IPS-NIHi7 (cell line): ENCODE measurements around the gene NES.

Experiments used
- DNase-seq: peaks from one replicate; pipeline ENCODE4 v3.0.0; 2012; ENCODE audit warnings: mixed read lengths; ENCODE audit errors: extremely low spot score

The NES gene, protein sequence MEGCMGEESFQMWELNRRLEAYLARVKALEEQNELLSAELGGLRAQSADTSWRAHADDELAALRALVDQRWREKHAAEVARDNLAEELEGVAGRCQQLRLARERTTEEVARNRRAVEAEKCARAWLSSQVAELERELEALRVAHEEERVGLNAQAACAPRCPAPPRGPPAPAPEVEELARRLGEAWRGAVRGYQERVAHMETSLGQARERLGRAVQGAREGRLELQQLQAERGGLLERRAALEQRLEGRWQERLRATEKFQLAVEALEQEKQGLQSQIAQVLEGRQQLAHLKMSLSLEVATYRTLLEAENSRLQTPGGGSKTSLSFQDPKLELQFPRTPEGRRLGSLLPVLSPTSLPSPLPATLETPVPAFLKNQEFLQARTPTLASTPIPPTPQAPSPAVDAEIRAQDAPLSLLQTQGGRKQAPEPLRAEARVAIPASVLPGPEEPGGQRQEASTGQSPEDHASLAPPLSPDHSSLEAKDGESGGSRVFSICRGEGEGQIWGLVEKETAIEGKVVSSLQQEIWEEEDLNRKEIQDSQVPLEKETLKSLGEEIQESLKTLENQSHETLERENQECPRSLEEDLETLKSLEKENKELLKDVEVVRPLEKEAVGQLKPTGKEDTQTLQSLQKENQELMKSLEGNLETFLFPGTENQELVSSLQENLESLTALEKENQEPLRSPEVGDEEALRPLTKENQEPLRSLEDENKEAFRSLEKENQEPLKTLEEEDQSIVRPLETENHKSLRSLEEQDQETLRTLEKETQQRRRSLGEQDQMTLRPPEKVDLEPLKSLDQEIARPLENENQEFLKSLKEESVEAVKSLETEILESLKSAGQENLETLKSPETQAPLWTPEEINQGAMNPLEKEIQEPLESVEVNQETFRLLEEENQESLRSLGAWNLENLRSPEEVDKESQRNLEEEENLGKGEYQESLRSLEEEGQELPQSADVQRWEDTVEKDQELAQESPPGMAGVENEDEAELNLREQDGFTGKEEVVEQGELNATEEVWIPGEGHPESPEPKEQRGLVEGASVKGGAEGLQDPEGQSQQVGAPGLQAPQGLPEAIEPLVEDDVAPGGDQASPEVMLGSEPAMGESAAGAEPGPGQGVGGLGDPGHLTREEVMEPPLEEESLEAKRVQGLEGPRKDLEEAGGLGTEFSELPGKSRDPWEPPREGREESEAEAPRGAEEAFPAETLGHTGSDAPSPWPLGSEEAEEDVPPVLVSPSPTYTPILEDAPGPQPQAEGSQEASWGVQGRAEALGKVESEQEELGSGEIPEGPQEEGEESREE (N-terminal part only)

DNA sequence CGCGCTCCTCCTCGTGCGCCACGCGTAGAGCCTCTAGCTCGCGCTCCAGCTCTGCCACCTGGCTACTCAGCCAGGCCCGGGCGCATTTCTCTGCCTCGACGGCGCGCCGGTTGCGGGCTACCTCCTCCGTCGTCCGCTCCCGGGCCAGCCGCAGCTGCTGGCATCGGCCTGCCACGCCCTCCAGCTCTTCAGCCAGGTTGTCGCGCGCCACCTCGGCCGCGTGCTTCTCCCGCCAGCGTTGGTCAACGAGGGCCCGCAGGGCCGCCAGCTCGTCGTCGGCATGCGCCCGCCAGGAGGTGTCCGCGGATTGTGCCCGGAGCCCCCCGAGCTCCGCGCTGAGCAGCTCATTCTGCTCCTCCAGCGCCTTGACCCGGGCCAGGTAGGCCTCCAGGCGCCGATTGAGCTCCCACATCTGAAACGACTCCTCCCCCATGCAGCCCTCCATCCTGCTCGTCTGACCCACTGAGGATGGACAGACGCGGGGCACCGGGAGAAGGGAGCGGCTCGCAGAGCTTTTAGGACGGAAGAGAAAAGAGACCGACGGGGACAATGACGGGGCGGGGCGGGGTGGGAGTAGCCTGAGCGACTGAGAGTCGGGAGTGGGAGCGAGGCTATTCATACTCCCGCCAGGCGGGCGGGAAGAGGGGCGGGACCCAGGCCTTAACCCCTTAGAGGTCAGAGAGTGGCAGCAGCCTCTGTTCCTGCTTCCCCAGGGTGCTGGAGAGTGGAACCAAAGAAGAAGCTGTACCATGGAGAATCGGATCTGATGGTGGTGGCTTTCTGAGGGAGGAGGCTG, at the start of gene NES:
Gene NES (minus strand): TSS at position 588 of the 796 bp plus-strand sequence. CDS start 143 bp downstream, at position 445.
- DNase-seq, result peak; percentile 78

DNA sequence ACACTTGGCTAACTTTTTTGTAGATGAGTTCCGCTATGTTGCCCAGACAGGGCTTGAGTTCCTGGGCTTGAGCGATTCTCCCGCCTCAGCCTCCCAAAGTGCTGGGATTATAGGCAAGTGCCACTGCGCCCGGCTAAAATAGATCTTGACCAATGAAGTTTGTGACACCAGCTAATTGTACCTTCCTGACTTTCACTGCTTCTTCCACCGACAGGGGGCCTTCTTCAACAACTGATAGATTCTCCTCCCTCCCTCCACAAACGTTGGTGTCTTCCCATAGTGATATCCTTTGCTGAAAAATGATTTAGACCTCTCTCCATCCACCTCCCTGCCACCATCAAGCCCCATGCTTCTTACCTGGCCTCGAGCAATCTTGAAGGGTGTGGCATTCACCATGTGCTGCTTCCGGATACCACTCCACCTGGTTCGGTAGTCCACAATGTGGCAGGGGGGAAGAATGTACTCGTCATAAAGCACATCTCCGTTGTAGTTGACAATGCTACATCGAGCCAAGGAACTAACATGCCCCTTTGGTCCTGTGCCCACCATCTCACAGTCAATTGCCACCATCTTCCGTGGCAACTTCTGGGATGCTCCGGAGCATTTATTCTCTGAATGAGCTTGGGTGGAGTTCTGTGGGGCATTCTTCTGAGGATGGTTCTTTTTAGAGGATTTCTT, 49.5 kb upstream of the NES start:
- DNase-seq, result peak; percentile 67

DNA sequence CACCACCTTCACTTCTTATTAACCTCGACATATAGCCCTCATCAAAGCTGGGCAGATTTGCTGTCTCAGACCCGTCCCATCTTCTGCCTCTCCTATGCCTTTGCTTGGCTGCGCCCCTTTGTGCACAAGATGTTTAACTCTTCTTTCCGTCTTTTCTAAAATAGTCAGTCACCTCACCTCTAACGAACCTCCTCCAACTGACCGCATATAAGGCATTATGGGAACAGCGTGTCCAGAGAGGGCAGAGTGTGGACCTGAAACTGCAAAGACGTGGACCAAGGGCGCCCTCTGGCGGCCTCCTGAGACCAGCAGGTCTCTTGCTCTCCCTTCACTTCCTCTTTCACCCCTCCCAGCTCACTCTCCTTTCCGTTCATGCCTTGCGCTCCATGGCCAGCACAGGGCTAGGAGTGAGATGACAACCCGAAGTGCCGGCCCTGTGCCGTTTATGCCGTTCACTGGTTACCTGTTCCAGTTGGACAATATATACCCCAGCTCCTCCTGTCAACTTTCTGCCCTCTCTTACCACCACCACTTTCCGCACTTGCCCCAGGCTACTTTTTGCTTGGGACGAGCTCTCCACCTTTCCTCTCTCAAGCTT, 48.6 kb upstream of the NES start:
- DNase-seq, result peak; percentile 83

DNA sequence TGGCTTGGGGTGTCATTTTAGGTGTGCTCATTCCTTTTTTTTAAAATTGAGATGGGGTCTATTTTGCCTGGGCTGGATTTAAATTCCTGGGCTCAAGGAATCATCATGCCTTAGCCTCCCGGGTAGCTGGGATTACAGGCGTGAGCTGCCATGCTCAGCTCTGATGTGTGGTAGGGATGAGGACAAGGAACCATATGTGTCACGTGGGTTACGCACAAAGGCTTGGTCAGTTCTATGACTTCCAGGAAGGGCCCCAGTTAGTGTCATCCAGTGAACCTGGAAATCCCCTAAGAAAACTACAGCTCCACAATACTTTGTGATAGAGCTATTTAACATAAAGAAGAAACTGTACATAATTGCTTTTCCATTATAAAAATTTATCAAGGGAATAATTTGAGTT, 44.3 kb upstream of the NES start:
- DNase-seq, result no peak

DNA sequence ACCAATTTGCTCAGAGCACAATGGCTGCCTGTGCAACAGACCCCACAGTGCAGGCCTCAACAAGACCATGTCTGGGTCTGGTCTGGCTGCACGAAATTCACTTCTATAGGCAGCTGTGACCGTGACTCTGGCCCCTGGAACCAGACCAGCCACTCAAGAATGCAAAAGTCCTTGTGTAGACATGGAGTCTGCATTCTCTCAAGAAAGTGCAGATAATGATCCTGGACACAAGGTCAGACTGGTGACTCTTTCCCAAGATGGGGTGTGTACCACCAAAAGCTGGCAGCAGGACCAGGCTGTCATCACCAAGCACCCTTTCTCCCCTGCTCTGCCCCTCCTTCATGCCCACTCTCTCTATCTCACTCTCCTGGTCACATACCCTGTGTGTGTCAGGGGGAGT, 43.9 kb upstream of the NES start:
- DNase-seq, result no peak

DNA sequence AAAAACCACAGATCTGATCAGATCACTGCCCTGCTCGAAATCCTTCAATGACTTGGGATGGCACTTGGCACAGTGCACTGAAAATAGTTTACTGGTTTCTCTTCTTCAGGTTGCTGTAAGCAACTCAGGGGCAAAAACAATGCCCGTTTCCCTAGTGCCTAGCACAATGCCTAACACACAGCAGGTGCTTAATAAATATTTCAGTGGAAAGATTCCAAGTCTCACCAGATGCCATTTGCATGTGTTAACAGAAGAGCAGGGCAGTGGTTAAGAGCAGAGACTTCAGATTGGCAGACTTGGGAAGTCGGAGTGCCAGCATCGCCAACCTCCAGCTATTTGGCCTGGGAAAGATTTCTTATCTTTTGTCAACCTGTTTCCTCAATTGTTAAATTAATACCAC, 40.1 kb upstream of the NES start:
- DNase-seq, result no peak

DNA sequence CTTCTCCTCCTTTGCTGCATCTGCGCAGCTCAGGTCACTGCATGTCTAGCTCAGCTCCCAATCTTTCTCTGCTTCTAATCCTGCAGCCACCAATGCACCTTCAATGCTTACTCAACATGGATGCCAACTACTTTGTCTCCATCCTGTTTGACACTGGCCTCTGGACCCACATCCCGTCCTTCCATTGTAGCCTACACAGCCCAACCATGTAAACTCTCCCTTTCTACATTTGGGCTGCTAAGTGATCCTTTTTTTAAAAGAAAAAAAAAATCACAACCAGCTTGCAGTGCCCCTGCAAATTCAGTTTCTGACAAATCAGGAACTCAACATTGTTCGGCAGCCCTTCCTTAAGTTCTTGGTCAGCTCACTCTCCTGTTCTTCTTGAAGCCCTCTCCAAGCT, 37.6 kb upstream of the NES start:
- DNase-seq, result no peak

DNA sequence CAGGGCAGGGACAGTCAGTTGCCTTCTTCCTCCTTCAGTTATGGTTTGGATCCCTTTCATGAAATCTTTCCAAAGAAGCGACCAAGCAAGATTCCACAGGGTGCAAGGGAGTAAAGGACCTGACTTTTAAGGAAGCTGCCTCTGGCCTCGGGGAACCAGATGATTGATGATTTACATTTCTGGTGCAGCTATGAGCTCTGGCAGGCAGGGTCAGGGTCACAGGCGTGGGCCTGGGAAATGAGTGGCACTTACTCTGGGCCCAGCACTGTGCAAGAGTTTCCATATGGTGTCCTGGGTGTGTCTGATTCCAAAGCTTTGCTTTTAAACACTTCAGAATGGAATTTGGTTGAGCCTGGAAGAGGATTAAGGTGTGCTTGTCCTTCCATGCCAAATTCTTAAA, 35.4 kb upstream of the NES start:
- no peak for DNase-seq

DNA sequence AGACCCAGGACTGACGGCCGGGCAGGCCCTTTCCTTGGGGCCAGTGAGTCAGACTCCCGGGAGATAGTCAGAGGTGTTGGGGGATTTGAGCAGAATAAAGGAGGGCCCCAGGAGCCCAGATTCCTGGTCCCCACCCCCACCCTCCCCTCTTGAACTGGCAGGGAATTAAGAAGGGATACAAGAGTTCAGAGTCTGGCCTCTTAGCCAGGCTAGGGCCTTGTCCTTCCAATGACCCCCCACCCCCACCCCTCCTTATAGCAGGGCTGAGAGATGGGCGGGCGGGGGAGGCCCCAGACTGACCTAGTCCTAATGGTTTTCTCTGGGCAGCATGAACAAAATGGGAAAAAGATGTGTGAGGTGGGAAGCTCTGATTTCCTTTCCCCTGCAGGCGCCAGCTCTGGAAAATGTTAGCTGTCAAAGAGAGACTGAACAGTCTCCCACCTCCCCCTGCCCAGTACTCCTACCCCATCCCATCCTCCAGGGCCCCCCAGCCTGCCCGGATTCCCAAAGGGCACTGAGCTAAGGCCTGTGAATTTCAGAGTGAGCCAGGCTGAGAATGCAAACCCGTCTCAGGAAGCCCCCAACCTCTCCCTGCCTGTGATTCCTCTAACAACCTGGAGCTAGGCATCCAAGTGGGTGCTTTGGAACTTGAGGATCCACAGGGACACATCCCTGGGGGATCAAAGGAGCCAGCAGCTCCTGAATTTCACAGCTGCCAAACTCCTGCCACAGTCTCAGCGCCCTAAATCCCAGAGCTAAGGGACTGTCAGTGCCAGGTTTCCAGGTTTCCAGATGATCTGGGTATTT, 34.0 kb upstream of the NES start:
- peak; percentile 38 for DNase-seq

DNA sequence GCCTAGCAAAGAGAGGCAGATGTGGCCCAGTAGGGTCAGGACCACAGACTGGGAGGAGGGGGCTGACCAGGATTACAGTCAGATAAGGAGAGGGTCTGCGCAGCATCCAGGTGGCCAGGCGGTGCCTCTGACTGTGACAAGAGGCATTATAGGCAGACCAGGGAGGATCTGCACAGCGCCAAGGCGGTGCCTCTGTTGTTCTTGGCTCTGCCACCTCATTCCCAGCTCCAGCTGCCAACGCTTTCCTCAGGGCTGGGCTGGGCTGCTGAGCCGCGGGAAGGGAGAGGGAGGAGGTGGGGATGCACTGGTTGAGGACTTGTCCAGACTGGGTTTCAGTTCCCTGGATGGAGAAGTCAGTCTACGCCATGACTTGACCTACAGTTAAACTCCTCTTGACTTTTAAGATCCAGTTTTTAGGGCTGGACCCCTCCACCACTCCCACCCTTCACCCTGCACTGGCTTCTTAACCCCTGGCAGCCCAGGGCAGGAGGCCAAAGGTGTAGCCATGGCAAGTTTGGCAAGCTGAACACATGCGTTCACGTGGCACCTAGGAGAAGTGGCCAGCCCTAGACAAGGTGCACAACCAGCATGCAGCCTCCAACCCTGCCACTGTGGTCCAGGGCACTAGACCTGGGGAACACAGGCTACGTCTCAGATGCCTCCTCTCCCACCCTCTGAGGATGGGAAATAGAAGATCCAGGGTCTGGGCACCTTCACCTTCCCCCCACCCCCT, 32.7 kb upstream of the NES start:
- no peak for DNase-seq

DNA sequence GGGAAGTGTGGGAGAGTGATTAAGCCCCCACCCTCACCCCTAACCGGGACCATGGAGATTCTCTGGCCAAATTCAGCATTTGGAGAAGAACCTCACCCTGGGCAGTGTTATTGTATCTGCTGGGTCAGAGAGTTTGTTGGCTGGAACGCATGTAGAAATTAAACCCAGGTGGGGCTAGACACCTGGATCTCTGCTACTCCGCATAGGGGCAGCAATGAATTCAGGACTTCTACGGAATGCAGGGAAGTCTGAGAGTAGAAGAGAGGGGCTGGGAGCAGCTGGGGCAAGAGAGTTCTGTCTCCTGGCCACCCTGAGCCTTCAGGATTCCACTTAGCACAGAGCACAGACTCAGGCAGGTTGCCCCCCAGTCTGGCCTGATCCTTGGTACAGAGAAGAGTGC, 31.8 kb upstream of the NES start:
- no peak for DNase-seq

DNA sequence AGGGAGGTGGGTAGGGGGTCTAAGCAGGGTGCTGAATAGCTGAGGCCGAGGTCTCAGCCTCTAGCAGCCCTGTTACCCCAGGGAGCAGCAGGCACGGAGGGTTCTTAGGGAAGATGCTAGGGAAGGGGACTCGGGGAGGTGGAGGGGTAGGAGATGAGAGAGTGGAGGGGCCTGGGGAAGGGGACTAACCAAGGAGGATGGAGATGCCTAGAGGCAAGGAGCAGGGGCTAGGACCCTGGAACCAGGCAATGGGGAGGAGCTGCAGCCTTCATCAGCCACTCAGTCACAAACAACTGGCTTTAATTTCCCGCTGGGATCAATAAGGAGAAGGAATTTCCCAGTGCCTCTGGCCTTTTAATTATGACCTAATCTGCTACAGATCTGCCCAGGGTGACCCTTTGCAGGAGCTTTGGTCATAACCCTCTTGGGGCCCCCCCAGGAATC, 31.0 kb upstream of the NES start:
- DNase-seq, result peak; percentile 76

DNA sequence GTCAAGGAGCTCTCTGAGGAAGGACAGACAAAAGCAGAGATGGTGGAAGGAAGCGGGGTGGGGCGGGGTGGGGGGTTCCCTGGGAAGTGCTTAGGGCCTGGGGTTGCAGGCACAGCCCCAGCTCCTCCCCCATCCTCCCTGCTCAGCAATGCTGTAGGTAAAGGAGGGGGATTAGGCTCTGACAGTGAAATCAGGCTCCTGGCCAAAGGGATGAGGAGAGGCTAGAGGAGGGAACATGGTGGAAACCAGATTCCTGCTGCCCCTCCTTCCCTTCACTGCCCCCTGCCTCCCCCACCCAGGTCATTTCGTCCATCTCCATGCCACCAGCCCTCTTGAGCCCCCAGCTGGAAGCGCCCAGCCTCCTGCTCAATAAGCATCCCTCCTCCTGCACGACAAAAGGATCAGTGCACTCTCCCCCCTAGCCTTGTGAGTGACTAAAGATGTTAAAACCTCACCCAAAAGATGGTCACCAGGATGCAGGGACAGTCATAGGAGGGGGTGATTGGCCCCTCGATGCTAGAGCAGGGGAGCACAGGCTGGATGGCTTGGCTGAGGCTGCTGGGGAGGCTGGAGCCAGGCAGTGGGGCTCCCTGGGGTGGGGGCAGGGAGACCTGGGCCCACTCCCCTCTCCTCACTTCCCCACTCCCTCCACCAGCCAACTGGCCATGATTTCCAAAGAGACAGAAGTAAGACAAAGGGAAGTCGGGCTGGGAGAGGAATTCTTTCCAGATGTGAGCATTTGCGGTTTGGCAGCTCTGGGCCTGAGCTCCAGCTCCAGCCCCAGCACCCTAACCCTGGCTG, 30.4 kb upstream of the NES start:
- DNase-seq, result peak; percentile 59

DNA sequence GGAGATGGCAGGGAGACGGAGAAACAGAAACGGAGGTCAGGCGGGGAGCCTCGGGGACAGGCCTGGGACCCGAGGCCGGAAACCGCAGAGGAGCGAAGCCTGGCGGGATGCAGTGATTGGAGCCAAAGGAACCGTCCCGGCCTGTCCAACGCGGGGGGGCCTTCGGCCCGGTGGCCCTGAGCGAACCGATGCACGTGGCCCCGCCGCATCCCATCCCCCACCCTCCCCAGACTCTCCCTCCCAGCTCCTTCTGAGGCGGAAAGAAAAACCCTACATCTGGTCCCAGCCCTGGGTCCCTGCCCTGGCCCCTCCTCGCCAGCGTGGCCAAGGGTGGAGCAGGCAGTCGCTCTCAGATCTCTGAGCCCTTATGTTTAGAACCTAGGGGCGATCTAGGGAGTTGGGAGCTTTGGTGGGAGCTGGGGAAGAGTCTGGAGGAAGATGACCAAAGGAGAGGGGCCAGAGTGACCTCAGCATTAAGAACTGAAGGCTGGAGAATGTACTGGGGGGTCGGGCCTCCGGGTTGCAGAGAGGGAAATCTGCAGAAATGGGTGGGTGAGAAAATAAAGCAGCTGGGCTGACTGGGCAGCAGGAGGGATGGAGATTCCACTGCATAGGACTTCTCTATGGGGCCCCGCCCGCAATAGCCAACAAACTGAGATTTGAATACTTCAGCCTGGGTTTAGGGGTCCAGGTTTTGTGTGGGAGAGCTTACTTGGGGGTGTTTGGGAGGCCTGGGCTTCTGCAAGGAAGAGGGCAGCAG, 29.6 kb upstream of the NES start:
- DNase-seq, result peak; percentile 48

DNA sequence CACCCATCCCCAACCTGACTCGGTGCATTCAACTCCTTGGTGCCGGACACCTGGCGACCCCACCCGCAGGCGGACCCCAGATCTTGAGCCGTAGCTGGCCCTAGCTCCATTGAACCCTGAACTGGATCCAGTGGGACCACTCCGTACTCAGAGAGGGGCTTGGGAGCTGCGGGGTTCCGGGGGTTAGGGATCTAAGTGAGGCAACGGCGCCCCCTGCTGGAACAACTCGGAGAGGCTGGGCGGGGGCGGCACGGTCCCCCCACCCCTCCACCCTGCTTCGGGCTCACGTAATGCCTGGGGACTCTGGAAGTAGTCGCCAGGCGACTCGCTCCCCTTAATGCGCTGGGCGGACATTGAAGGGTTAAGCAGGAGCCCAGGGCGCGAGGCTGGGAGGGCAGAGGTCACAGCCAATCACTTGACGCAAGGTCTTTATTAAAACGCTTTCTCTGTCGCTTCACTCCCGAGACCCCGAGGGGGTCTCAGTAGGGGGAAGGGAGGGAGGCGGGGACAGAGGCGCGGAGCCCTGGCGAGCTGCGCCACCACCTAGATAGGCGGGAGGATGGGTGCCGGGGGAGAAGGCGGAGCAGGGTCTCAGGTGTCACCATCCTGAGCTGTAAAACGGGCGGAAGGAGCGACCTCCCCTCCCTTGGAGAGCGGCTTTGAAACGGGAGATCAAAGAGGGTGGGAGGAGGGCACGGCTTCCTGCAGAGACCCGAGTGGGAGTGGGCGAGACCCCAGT, 28.9 kb upstream of the NES start:
- peak; percentile 81 for DNase-seq

DNA sequence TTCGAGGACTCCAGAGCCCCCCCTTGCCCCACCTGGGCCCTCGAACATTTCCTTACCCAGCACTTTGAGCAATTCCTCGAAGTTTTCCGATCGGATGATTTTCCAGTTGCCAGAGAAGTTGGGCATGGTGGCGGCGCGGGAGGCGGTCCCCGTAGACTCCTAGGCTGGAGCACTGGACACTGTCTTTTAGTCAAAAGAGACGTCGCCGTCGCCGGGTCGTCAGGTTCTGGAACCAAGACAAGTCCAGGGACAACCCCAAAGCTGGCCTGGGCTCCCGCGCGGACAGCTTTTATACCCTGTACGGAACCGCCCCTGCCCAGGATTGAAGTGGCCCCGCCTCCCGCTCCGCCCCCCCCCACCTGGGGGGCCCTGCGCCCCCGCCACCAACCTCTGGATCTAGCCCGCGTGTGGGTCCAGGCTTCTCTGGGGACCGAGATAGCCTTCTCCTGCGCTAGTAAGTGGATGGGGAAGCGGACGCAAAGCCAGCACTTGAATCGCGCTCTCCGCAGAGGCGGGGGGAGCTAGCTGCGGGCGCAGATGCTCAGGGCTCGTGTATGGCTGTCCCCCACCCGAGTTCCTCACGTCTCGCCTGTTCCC, 28.2 kb upstream of the NES start, which contains the start of gene CRABP2:
Gene CRABP2 (minus strand): TSS at position 263 of the 597 bp plus-strand sequence. CDS start 137 bp downstream, at position 126.
- DNase-seq, result peak; percentile 35
